H1 (cell line): ENCODE results near the gene MYO5B. TPM values are rescaled to one million over a fixed set of nuclear protein-coding genes. Genes with fewer than 3 reads are reported as not detected.

Experiments
- CTCF ChIA-PET: fragments of 300-600 bp; sonication (Branson Sonifier 250); formaldehyde crosslinking; loops from one replicate; lab custom pipeline; 2021; ENCODE audit not compliant: partially characterized antibody; lab: Charles Lee
- POLR2A ChIA-PET: fragments of 300-600 bp; sonication (Branson Sonifier 250); formaldehyde crosslinking; loops from one replicate; lab custom pipeline; 2021; ENCODE audit warnings: inconsistent platforms; ENCODE audit not compliant: partially characterized antibody; lab: Charles Lee
- DNase-seq, 2 experiments: peaks; one replicate each; pipeline versions ENCODE4 v3.0.0 to v3.0.0-alpha.2; 2010 to 2022; ENCODE audit warnings: low spot score in 2 of 2, low read depth in 1 of 2, mixed read lengths in 1 of 2
- FAIRE-seq: peaks from 2 replicates; lab custom pipeline; 2011; peaks lifted over from hg19 to GRCh38; lab: Jason Lieb, UNC
- H2AFZ ChIP-seq: 2 replicates; pipeline ENCODE4 v1.8.1; 2012; ENCODE audit warnings: low read length, inconsistent platforms
- H2AK5ac ChIP-seq: 2 replicates; pipeline ENCODE4 v1.6.1; 2013; ENCODE audit warnings: low read depth, low read length
- H2BK120ac ChIP-seq: replicated peaks from 2 replicates; pipeline ENCODE3; 2013; ENCODE audit warnings: low read depth, low read length, inconsistent platforms
- H2BK12ac ChIP-seq: 2 replicates; pipeline ENCODE4 v1.6.1; 2013; ENCODE audit warnings: low read depth, low read length
- H2BK15ac ChIP-seq: 2 replicates; pipeline ENCODE4 v1.6.1; 2013; ENCODE audit warnings: low read length
- H2BK20ac ChIP-seq: 2 replicates; pipeline ENCODE4 v1.6.1; 2013; ENCODE audit warnings: low read length
- H2BK5ac ChIP-seq: 2 replicates; pipeline ENCODE4 v1.6.1; 2013; ENCODE audit warnings: low read depth, low read length
- H3K14ac ChIP-seq: 2 replicates; pipeline ENCODE4 v1.6.1; 2013; ENCODE audit warnings: inconsistent platforms; ENCODE audit not compliant: insufficient read length
- H3K18ac ChIP-seq: 2 replicates; pipeline ENCODE4 v1.6.1; 2013; ENCODE audit warnings: low read length; ENCODE audit errors: extremely low read depth
- H3K23ac ChIP-seq: 2 replicates; pipeline ENCODE4 v1.6.1; 2013; ENCODE audit warnings: inconsistent platforms; ENCODE audit not compliant: insufficient read length
- H3K23me2 ChIP-seq: 2 replicates; pipeline ENCODE4 v1.6.1; 2013; ENCODE audit warnings: low read depth, low read length
- H3K27ac ChIP-seq: 2 replicates; pipeline ENCODE4 v1.6.1; 2011; ENCODE audit warnings: low read depth, low read length, inconsistent platforms
- H3K27me3 ChIP-seq, 4 experiments: replicated peaks in 1 of 4; 1 replicate in 1 of 4; 2 replicates in 3 of 4; pipeline versions ENCODE4 v1.6.1 to v1.8.1; 2011 to 2013; ENCODE audit warnings: low read length in 3 of 4, mild to moderate bottlenecking in 3 of 4, inconsistent platforms in 2 of 4, mixed read lengths in 2 of 4, moderate library complexity in 1 of 4; ENCODE audit not compliant: control insufficient read depth in 3 of 4, insufficient read depth in 3 of 4; ENCODE audit errors: extremely low read depth in 1 of 4
- H3K36me3 ChIP-seq, 4 experiments: 2 replicates each; pipeline versions ENCODE4 v1.6.1 to v1.8.1; 2011 to 2013; ENCODE audit warnings: mild to moderate bottlenecking in 4 of 4, low read length in 3 of 4, moderate library complexity in 2 of 4, control low read depth in 1 of 4, inconsistent platforms in 1 of 4; ENCODE audit not compliant: insufficient read depth in 4 of 4, control insufficient read depth in 2 of 4
- H3K4ac ChIP-seq: replicated peaks from 2 replicates; pipeline ENCODE3; 2013; ENCODE audit warnings: low read length, low read depth, mixed read lengths, inconsistent platforms; ENCODE audit not compliant: insufficient read length
- H3K4me1 ChIP-seq, 4 experiments: replicated peaks in 1 of 4; 1 replicate in 1 of 4; 2 replicates in 3 of 4; pipeline versions ENCODE4 v1.6.1 to v1.8.1; 2011 to 2013; ENCODE audit warnings: low read length in 3 of 4, inconsistent platforms in 2 of 4, mixed read lengths in 1 of 4; ENCODE audit not compliant: insufficient read depth in 4 of 4, control insufficient read depth in 3 of 4
- H3K4me2 ChIP-seq, 2 experiments: 2 replicates each; pipeline versions ENCODE4 v1.6.1 to v1.8.1; 2011 to 2013; ENCODE audit warnings: low read depth in 2 of 2, low read length in 2 of 2, control low read depth in 1 of 2, inconsistent platforms in 1 of 2, mild to moderate bottlenecking in 1 of 2; ENCODE audit not compliant: insufficient read depth in 1 of 2
- H3K4me3 ChIP-seq, 4 experiments: fragments of 200-600, 300-600 bp in 1 of 4; sonication (generic), shearing (Covaris generic), sonication (Bioruptor Twin) in 1 of 4; 2 replicates each; pipeline versions ENCODE4 v1.5.1 to v1.8.1; 2011 to 2016; ENCODE audit warnings: low read length in 4 of 4, low read depth in 3 of 4, control low read depth in 2 of 4, inconsistent platforms in 2 of 4, mild to moderate bottlenecking in 2 of 4, mixed read lengths in 1 of 4, moderate library complexity in 1 of 4; ENCODE audit not compliant: insufficient read depth in 2 of 4; ENCODE audit errors: extremely low read depth in 1 of 4
- H3K56ac ChIP-seq: replicated peaks from 2 replicates; pipeline ENCODE3; 2013; ENCODE audit warnings: low read depth, mild to moderate bottlenecking, mixed read lengths, low read length, inconsistent platforms; ENCODE audit not compliant: insufficient read length
- H3K79me1 ChIP-seq: 2 replicates; pipeline ENCODE4 v1.6.1; 2013; ENCODE audit warnings: low read depth, low read length, control low read depth
- H3K79me2 ChIP-seq, 2 experiments: 2 replicates each; pipeline versions ENCODE4 v1.6.1 to v1.8.1; 2012 to 2013; ENCODE audit warnings: low read length in 2 of 2, mild to moderate bottlenecking in 2 of 2, inconsistent platforms in 1 of 2; ENCODE audit not compliant: insufficient read depth in 2 of 2, control insufficient read depth in 1 of 2
- H3K9ac ChIP-seq, 4 experiments: replicated peaks in 1 of 4; 1 replicate in 1 of 4; 2 replicates in 3 of 4; pipeline versions ENCODE4 v1.6.1 to v1.8.1; 2011 to 2013; ENCODE audit warnings: low read depth in 3 of 4, low read length in 3 of 4, control low read depth in 2 of 4, mild to moderate bottlenecking in 2 of 4, moderate library complexity in 2 of 4, inconsistent platforms in 1 of 4; ENCODE audit errors: extremely low read depth in 1 of 4
- H3K9me3 ChIP-seq, 2 experiments: 2 replicates each; pipeline versions ENCODE4 v1.6.1 to v1.8.1; 2012 to 2013; ENCODE audit warnings: mild to moderate bottlenecking in 2 of 2, moderate library complexity in 2 of 2, control low read depth in 1 of 2, inconsistent platforms in 1 of 2, low read depth in 1 of 2, low read length in 1 of 2, mixed read lengths in 1 of 2; ENCODE audit not compliant: insufficient read depth in 2 of 2
- H4K20me1 ChIP-seq, 2 experiments: replicated peaks in 1 of 2; 2 replicates each; pipeline versions ENCODE3 to v1.8.1; 2011 to 2013; ENCODE audit warnings: inconsistent platforms in 2 of 2, low read length in 2 of 2, mild to moderate bottlenecking in 1 of 2; ENCODE audit not compliant: insufficient read depth in 2 of 2, control insufficient read depth in 1 of 2
- H4K5ac ChIP-seq: 2 replicates; pipeline ENCODE4 v1.6.1; 2013; ENCODE audit warnings: low read length, low read depth, mixed read lengths, inconsistent platforms; ENCODE audit not compliant: insufficient read length
- H4K8ac ChIP-seq: 2 replicates; pipeline ENCODE4 v1.8.0; 2013; ENCODE audit warnings: mild to moderate bottlenecking, moderate library complexity, low read length, inconsistent platforms; ENCODE audit not compliant: insufficient read depth; ENCODE audit errors: extremely low read depth
- H4K91ac ChIP-seq: replicated peaks from 2 replicates; pipeline ENCODE3; 2013; ENCODE audit warnings: low read length, mixed read lengths, inconsistent platforms; ENCODE audit not compliant: insufficient read length
- CBX5 ChIP-seq: fragments of 300-800, 300-1000 bp; sonication (generic); IDR thresholded peaks from 2 replicates; pipeline ENCODE4 v1.7.1; 2016; ENCODE audit warnings: antibody characterized with exemption, low read length, low read depth
- CHD2 ChIP-seq: IDR thresholded peaks from 2 replicates; pipeline ENCODE4 v1.6.1; 2012; ENCODE audit warnings: low read length, improper control_type of control experiment
- EP300 ChIP-seq, 2 experiments: IDR thresholded peaks; 1 replicate in 1 of 2; 2 replicates in 1 of 2; pipeline ENCODE4 v1.6.1; 2011 to 2012; ENCODE audit warnings: low read depth in 2 of 2, low read length in 2 of 2, mild to moderate bottlenecking in 2 of 2, borderline replicate concordance in 1 of 2, inconsistent platforms in 1 of 2, moderate library complexity in 1 of 2
- KDM1A ChIP-seq: fragments of 200-600, 300-600 bp; sonication (generic); IDR thresholded peaks from 2 replicates; pipeline ENCODE4 v1.7.1; 2016; ENCODE audit warnings: mild to moderate bottlenecking, low read length, borderline replicate concordance
- RAD21 ChIP-seq, 2 experiments: IDR thresholded peaks in 1 of 2; conservative IDR thresholded peaks in 1 of 2; 2 replicates each; pipeline ENCODE4 v1.6.1; 2011; ENCODE audit warnings: low read depth in 2 of 2, low read length in 2 of 2, improper control_type of control experiment in 1 of 2, inconsistent platforms in 1 of 2, mild to moderate bottlenecking in 1 of 2, moderate library complexity in 1 of 2
- RNF2 ChIP-seq: fragments of 200-900, 300-1000 bp; sonication (generic); IDR thresholded peaks from 2 replicates; pipeline ENCODE4 v1.7.1; 2016; ENCODE audit warnings: borderline replicate concordance, low read depth, mild to moderate bottlenecking, antibody characterized with exemption, low read length; ENCODE audit not compliant: poor library complexity, severe bottlenecking; ENCODE audit errors: missing control alignments
- SAP30 ChIP-seq: fragments of 300-600 bp; sonication (generic); IDR thresholded peaks from 2 replicates; pipeline ENCODE4 v1.7.1; 2012; ENCODE audit warnings: low read length, moderate library complexity, mild to moderate bottlenecking, inconsistent platforms; ENCODE audit not compliant: insufficient read depth, insufficient replicate concordance
- SIN3A ChIP-seq, 2 experiments: IDR thresholded peaks in 1 of 2; conservative IDR thresholded peaks in 1 of 2; 2 replicates each; pipeline ENCODE4 v1.6.1; 2011 to 2012; ENCODE audit warnings: low read length in 2 of 2, improper control_type of control experiment in 1 of 2, low read depth in 1 of 2, mild to moderate bottlenecking in 1 of 2
- SIRT6 ChIP-seq: IDR thresholded peaks from one replicate; pipeline ENCODE4 v1.7.1; 2012; ENCODE audit warnings: low read length, inconsistent platforms
- SP1 ChIP-seq: IDR thresholded peaks from 2 replicates; pipeline ENCODE4 v1.6.1; 2011; ENCODE audit warnings: low read depth, low read length
- SP2 ChIP-seq: IDR thresholded peaks from 2 replicates; pipeline ENCODE4 v1.6.1; 2012; ENCODE audit warnings: mild to moderate bottlenecking, low read length, inconsistent platforms
- SP4 ChIP-seq: IDR thresholded peaks from 2 replicates; pipeline ENCODE4 v1.6.1; 2012; ENCODE audit warnings: low read length, inconsistent platforms
- TAF7 ChIP-seq: optimal IDR thresholded peaks from 2 replicates; pipeline ENCODE3; 2011; ENCODE audit warnings: low read depth, mild to moderate bottlenecking, inconsistent platforms, low read length, moderate library complexity, borderline replicate concordance
- WGBS, 2 experiments: shearing (Covaris generic) in 1 of 2; methylation state at CpG; one replicate each; pipeline versions ENCODE4 v1.1.6 to v1.1.7; 2013 to 2015; ENCODE audit warnings: low lambda C conversion rate in 2 of 2, mixed read lengths in 2 of 2, inconsistent platforms in 1 of 2, low coverage in 1 of 2, missing lambda C conversion rate in 1 of 2; ENCODE audit not compliant: insufficient replicate concordance in 2 of 2, insufficient coverage in 1 of 2, insufficient read length in 1 of 2; ENCODE audit errors: extremely low coverage in 1 of 2, missing lambda C conversion rate in 1 of 2; 5-methylcytosine and 5-hydroxymethylcytosine counted together
- polyA plus RNA-seq, 7 experiments: library from polyadenylated mRNA; depleted of rRNA in 3 of 7; stranded (reverse) in 5 of 7; unstranded in 2 of 7; fragments of >200 nt in 5 of 7; fragments of 200-250 nt in 2 of 7; gene quantifications; 1 replicate in 5 of 7; 2 replicates in 1 of 7; 4 replicates in 1 of 7; pipeline versions ENCODE4 v1.2.1 to v1.2.3, GENCODE V29; 2011 to 2013; ENCODE audit warnings: missing spikeins in 2 of 7, mixed read lengths in 2 of 7
- total RNA-seq: library from RNA; stranded (reverse); fragmentation: NEBNext Ultra II Directional; extraction: Animal tissue kit (Norgen Biotek cat#: 25700); gene quantifications from 2 replicates; pipeline ENCODE4 v1.2.1, GENCODE V29; 2021

The MYO5B gene
- total and polyA plus RNA-seq, 2 of the 8 experiments (the other 6 are each of a cell fraction or from before 2014, with no cell fraction given) = 6.4 to 7.7 TPM

DNA sequence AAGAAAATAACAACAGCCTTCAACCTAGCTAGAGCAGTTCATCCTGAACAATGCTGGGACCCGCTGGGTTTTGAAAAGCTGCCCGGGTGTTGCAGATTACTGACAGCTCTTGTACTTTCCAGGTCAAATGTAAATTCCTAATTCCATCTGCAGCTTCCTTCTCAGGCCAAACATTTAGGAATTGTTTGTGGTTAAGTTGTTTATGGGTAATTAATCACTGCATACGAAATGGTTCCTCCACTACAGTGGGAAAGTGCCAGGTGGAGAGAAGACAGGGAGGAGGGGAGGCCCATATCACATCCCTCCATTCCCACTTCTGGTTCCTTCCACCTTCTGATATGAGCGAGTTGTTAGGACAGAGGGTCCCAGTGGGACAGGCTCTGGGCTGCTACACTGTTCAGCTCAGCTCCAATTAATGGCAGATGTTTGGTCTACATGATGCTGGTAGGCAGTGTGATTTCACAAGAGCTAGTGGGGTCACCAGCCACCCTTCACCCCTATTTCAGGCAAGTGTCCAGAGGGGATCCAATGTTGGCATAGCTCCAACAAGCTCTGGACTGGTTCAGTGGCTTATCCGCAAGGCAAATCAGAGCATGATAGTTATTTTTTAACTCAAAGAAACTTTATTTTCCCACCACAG, 268.7 kb downstream of the MYO5B start:
- Histone ChIP-seq H2AFZ (no peak overlapping the region), H4K91ac (no peak overlapping the region), H3K36me3 (no peaks in the 10 kb centered on the region), H3K9me3 (peaks cover 0 to 4% of the 10 kb centered on the region in 2 experiments; a peak in 1 of 4 replicates), H3K14ac (no peak overlapping the region), H3K4me1 (no peaks in the 10 kb centered on the region), H3K4ac (no peak overlapping the region), H2BK120ac (no peak overlapping the region), H2BK15ac (no peak overlapping the region), H3K9ac (no peak overlapping the region), H2AK5ac (no peak overlapping the region), H3K23ac (no peak overlapping the region), H4K20me1 (no peaks in the 10 kb centered on the region), H2BK12ac (no peak overlapping the region), H4K8ac (no peak overlapping the region; the same call in 1 of the 2 replicates), H3K79me2 (no peaks in the 10 kb centered on the region), H2BK20ac (no peak overlapping the region), H3K4me3 (no peak overlapping the region), H3K56ac (no peak overlapping the region), H3K4me2 (no peak overlapping the region), H3K79me1 (no peaks in the 10 kb centered on the region), H4K5ac (no peak overlapping the region), H2BK5ac (no peak overlapping the region), H3K27me3 (no peaks in the 10 kb centered on the region), H3K18ac (no peak overlapping the region), H3K27ac (no peak overlapping the region), H3K23me2 (no peaks in the 10 kb centered on the region)
- CTCF ChIA-PET = no interaction called here
- POLR2A ChIA-PET = no interaction called here
- DNase-seq (no peak), FAIRE-seq (no peak)
- 93% methylated on average over 5 of the region's 5 CpGs; no CpG with 5 or more reads in 1 of the 2 experiments for WGBS, 2 experiments
- no peak for TF ChIP-seq EP300 (IDR thresholded peaks at IDR 0.05; ENCODE audit: borderline replicate concordance in 1 of 2, low read depth in 2 of 2, low read length in 2 of 2)
- TF ChIP-seq RNF2 = no peak
- TF ChIP-seq CBX5 = no peak
- no peak for TF ChIP-seq SIRT6
- TF ChIP-seq CHD2 = no peak
- no peak for TF ChIP-seq TAF7
- TF ChIP-seq SIN3A (conservative IDR thresholded peaks at IDR 0.05 in 1 of 2, IDR thresholded peaks at IDR 0.05 in 1 of 2; ENCODE audit: low read depth in 1 of 2, low read length in 2 of 2) = no peak
- TF ChIP-seq SP4 = no peak
- no peak for TF ChIP-seq SP2
- no peak for TF ChIP-seq KDM1A
- TF ChIP-seq SP1 = no peak
- no peak for TF ChIP-seq SAP30
- no peak for TF ChIP-seq RAD21 (IDR thresholded peaks at IDR 0.05 in 1 of 2, conservative IDR thresholded peaks at IDR 0.05 in 1 of 2; ENCODE audit: low read depth in 2 of 2, low read length in 2 of 2)
